ENCODE results near the gene NCKAP5. TPM values are rescaled to one million over a fixed set of nuclear protein-coding genes. Genes with fewer than 3 reads are reported as not detected.

Gene NCKAP5
- total and polyA plus RNA-seq, 2 donors (not counting 1 experiment from before 2014, with no cell fraction given): not detected

DNA sequence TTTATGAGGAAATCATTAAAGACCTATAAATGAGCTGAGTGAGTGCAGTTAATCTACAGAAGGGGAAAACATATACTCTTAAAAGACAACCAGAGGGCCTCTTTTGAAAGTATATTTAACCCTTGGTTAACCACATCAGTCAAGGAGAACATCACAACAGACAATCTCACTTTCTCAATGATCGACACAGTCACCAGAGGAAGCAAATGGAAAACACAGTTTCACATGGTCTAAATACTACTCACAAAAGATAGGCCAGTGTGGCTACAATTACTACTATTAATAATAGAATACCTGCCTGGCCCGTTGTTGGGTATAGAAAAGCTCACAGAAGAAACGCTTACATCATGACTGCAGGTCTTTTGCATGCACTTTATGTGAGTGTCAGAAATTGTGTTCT is 426.2 kb downstream of the NCKAP5 start:
- H3K27me3 ChIP-seq (replicated peaks in 1 of 4; ENCODE audit: control extremely low read depth in 1 of 4, control insufficient read depth in 3 of 4, insufficient read depth in 4 of 4, low read length in 3 of 4): no peaks in the 10 kb centered on the region
- no peak overlapping the region for H3K4me3 ChIP-seq (ENCODE audit: control extremely low read depth in 1 of 5, extremely low read depth in 1 of 5, insufficient read depth in 1 of 5, low read depth in 2 of 5, low read length in 4 of 5)
- CTCF ChIA-PET: no interaction called here
- no peak for ATAC-seq (ENCODE audit: low read depth)
- Mint-ChIP-seq H3K27me3 (no peaks in the 10 kb centered on the region), H3K4me3 (no peak overlapping the region), H3K9me3 (ENCODE audit: insufficient read depth) (no peaks in the 10 kb centered on the region), H3K4me1 (no peaks in the 10 kb centered on the region), H3K27ac (no peak overlapping the region)
- no peak for DNase-seq
- peaks cover 0 to 3% (median 0%) of the 10 kb centered on the region in 3 donors for H3K9me3 ChIP-seq (ENCODE audit: control extremely low read depth in 1 of 3, control insufficient read depth in 2 of 3, insufficient read depth in 1 of 3, low read length in 2 of 3)
- H2AFZ ChIP-seq (ENCODE audit: insufficient read depth, low read depth, low read length, poor library complexity, severe bottlenecking): no peak overlapping the region
- WGBS (ENCODE audit: insufficient coverage): 80% methylated on average over 1 of the region's 3 CpGs
- TF ChIP-seq, protein P1, sequence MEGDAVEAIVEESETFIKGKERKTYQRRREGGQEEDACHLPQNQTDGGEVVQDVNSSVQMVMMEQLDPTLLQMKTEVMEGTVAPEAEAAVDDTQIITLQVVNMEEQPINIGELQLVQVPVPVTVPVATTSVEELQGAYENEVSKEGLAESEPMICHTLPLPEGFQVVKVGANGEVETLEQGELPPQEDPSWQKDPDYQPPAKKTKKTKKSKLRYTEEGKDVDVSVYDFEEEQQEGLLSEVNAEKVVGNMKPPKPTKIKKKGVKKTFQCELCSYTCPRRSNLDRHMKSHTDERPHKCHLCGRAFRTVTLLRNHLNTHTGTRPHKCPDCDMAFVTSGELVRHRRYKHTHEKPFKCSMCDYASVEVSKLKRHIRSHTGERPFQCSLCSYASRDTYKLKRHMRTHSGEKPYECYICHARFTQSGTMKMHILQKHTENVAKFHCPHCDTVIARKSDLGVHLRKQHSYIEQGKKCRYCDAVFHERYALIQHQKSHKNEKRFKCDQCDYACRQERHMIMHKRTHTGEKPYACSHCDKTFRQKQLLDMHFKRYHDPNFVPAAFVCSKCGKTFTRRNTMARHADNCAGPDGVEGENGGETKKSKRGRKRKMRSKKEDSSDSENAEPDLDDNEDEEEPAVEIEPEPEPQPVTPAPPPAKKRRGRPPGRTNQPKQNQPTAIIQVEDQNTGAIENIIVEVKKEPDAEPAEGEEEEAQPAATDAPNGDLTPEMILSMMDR (IDR thresholded peaks at IDR 0.05): no peak
- no peak for TF ChIP-seq EZH2 (IDR thresholded peaks at IDR 0.05; ENCODE audit: borderline replicate concordance, insufficient read depth, low read depth, low read length, poor library complexity, severe bottlenecking)
- H3K4me1 ChIP-seq (ENCODE audit: control insufficient read depth in 2 of 2, insufficient read depth in 2 of 2, low read length in 2 of 2): no peaks in the 10 kb centered on the region
- no peaks in the 10 kb centered on the region for H3K36me3 ChIP-seq (replicated peaks in 1 of 2; ENCODE audit: control extremely low read depth in 1 of 2, control insufficient read depth in 1 of 2, extremely low read depth in 1 of 2, insufficient read depth in 2 of 2, low read length in 1 of 2)
- intact Hi-C loops (cut with micrococcal nuclease): no loop called here
- H3K4me2 ChIP-seq (replicated peaks; ENCODE audit: low read depth, low read length, poor library complexity, severe bottlenecking): no peak overlapping the region
- no peaks in the 10 kb centered on the region for H4K20me1 ChIP-seq (ENCODE audit: control insufficient read depth, insufficient read depth, low read length, poor library complexity, severe bottlenecking)
- POLR2A ChIA-PET: no interaction called here
- H3K79me2 ChIP-seq (ENCODE audit: control insufficient read depth, insufficient read depth, low read length): no peaks in the 10 kb centered on the region
- H3K9ac ChIP-seq (ENCODE audit: low read length): no peak overlapping the region
- H3K27ac ChIP-seq (ENCODE audit: low read length in 2 of 2): no peak overlapping the region

DNA sequence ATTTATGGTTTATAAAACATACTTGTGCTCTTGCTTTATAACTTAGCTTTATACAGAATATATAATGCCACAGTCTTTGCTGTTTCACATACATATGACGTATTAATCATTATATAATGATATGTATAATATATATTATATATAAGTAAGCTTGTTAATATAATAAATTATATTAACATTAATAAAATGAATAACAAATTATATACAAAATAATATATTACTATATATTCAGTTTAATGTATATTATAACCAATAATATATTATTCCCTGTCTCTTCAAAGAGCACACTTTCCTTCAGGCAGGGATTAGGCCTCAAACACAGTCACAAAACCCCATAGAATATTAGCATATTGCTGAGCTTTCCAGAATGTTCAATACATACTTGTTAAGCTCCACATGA is 427.6 kb downstream of the NCKAP5 start:
- no peaks in the 10 kb centered on the region for H3K27me3 ChIP-seq (replicated peaks in 1 of 4; ENCODE audit: control extremely low read depth in 1 of 4, control insufficient read depth in 3 of 4, insufficient read depth in 4 of 4, low read length in 3 of 4)
- H3K27ac ChIP-seq (ENCODE audit: low read length in 2 of 2): no peak overlapping the region
- H3K4me3 ChIP-seq (ENCODE audit: control extremely low read depth in 1 of 5, extremely low read depth in 1 of 5, insufficient read depth in 1 of 5, low read depth in 2 of 5, low read length in 4 of 5): no peak overlapping the region
- H3K4me1 ChIP-seq (ENCODE audit: control insufficient read depth in 2 of 2, insufficient read depth in 2 of 2, low read length in 2 of 2): no peaks in the 10 kb centered on the region
- no peak for TF ChIP-seq EZH2 (IDR thresholded peaks at IDR 0.05; ENCODE audit: borderline replicate concordance, insufficient read depth, low read depth, low read length, poor library complexity, severe bottlenecking)
- TF ChIP-seq, protein P1 (IDR thresholded peaks at IDR 0.05): no peak
- H3K27ac Mint-ChIP-seq: no peak overlapping the region
- POLR2A ChIA-PET: no interaction called here
- intact Hi-C loops (cut with micrococcal nuclease): no loop called here
- no peak overlapping the region for H3K4me3 Mint-ChIP-seq
- no peak overlapping the region for H2AFZ ChIP-seq (ENCODE audit: insufficient read depth, low read depth, low read length, poor library complexity, severe bottlenecking)
- H3K4me1 Mint-ChIP-seq: no peaks in the 10 kb centered on the region
- no peaks in the 10 kb centered on the region for H3K9me3 Mint-ChIP-seq (ENCODE audit: insufficient read depth)
- DNase-seq (no peak), ATAC-seq (ENCODE audit: low read depth) (no peak)
- H3K27me3 Mint-ChIP-seq: no peaks in the 10 kb centered on the region
- no peaks in the 10 kb centered on the region for H3K79me2 ChIP-seq (ENCODE audit: control insufficient read depth, insufficient read depth, low read length)
- H3K36me3 ChIP-seq (replicated peaks in 1 of 2; ENCODE audit: control extremely low read depth in 1 of 2, control insufficient read depth in 1 of 2, extremely low read depth in 1 of 2, insufficient read depth in 2 of 2, low read length in 1 of 2): no peaks in the 10 kb centered on the region
- no CpG with 5 or more reads among the region's 1 CpG for WGBS (ENCODE audit: insufficient coverage)
- H3K9ac ChIP-seq (ENCODE audit: low read length): no peak overlapping the region
- no peak overlapping the region for H3K4me2 ChIP-seq (replicated peaks; ENCODE audit: low read depth, low read length, poor library complexity, severe bottlenecking)
- no peaks in the 10 kb centered on the region for H4K20me1 ChIP-seq (ENCODE audit: control insufficient read depth, insufficient read depth, low read length, poor library complexity, severe bottlenecking)
- CTCF ChIA-PET: no interaction called here
- peaks cover 0 to 3% (median 0%) of the 10 kb centered on the region in 3 donors for H3K9me3 ChIP-seq (ENCODE audit: control extremely low read depth in 1 of 3, control insufficient read depth in 2 of 3, insufficient read depth in 1 of 3, low read length in 2 of 3)
